NCI-H2227 (cell line): ENCODE data around the gene VSNL1.

Source experiments
- DNase-seq: peaks from one replicate; lab custom pipeline; 2025; ENCODE audit not compliant: unreplicated experiment; lab: John Stamatoyannopoulos, UW

Gene VSNL1

GRCh38 chr2:17643031-17643615 lies 102.6 kb downstream of the VSNL1 start:
- no peak for DNase-seq

- DNase-seq, result no peak
These were observed 104.7 kb downstream of the VSNL1 start for GRCh38 chr2:17644997-17645720.

- DNase-seq, result peak; percentile 69
These were observed 105.6 kb downstream of the VSNL1 start for GRCh38 chr2:17646081-17646554.

- DNase-seq, result no peak
These were observed 106.6 kb downstream of the VSNL1 start for GRCh38 chr2:17646838-17647701.

DNA sequence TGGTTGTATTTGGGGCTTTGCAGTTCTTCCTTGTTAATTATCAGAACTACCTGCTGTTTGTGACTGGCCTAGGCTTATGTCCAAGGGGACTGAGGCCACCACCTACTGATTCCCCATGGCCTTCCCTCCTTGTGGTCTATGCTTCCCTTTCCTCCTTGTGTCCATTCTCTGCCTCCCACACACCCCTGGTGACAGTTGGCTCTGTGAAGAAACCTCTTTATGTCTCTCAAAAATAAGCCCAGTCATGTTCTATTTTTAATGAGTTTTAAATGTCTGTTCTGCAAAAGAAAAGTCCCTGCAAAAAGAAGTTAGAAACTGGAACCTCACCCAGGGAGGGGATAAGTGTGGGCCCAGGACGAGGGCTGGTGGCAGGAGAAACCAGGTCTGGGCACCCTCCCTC lies 108.1 kb downstream of the VSNL1 start:
- DNase-seq, result no peak

GRCh38 chr2:17649026-17649425 lies 108.5 kb downstream of the VSNL1 start:
- no peak for DNase-seq

GRCh38 chr2:17652681-17653394 lies 112.3 kb downstream of the VSNL1 start:
- no peak for DNase-seq

DNA sequence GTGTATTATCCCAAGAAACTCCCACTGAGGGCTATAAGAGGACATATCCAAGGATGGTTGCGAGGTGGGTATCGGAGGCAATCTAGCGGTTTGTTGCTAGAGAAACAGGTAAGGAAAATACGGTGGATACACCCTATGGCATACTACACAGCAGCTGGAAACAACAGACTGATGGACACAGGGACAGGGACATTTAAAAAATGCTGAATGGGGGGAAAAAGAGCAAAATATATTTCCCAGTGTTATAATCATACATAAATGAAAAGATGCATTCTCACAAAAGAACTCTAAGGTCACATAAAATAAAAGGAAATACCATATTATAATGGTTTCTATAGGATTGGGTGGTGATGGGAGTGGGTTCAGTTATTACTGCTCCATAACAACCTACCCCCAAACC lies 117.3 kb downstream of the VSNL1 start:
- no peak for DNase-seq

GRCh38 chr2:17658251-17658843 lies 117.9 kb downstream of the VSNL1 start:
- DNase-seq, result no peak

GRCh38 chr2:17660219-17660618 lies 119.7 kb downstream of the VSNL1 start:
- no peak for DNase-seq

- no peak for DNase-seq
These were observed 121.0 kb downstream of the VSNL1 start for GRCh38 chr2:17661460-17661859.

GRCh38 chr2:17662723-17663122 lies 122.2 kb downstream of the VSNL1 start:
- no peak for DNase-seq

DNA sequence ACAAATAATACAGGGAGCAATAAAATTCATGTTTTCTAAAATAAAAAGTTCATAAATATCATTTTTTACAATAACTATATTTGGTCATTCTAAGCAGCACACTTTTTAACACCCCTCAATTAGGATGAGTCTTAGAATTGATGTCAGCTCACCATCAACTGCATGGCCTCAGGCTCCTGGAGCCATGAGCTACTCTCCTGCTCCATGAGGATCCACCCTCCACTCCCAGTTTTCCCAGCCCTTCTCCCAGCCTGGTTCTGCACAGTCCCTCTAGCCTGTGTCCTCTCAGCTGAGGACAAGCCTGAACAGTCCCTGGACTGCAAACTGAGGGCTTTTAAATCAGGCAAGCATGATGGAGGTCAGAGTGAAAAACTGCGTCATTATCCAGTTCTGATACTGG lies 124.0 kb downstream of the VSNL1 start:
- DNase-seq, result no peak

DNA sequence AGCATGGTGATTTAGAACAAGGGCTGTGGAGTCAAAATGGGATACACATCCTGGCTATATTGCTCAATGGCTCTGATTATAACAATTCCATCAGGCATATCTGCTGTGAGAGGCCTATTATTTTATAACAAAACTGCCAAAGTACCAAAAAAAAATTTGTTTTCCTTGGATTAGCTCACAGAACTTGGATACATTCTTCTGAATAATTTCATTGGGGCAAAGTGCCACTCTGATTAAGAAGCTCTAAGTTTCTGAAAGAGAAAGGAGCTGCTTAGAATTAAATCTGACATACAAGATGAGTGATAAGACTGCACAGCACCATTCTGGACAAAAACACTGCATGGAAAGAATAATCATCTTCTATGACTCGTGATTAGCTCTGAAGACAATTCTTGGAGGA lies 127.4 kb downstream of the VSNL1 start:
- DNase-seq, result no peak

- DNase-seq, result no peak
These were observed 132.3 kb downstream of the VSNL1 start for GRCh38 chr2:17672583-17673317.

DNA sequence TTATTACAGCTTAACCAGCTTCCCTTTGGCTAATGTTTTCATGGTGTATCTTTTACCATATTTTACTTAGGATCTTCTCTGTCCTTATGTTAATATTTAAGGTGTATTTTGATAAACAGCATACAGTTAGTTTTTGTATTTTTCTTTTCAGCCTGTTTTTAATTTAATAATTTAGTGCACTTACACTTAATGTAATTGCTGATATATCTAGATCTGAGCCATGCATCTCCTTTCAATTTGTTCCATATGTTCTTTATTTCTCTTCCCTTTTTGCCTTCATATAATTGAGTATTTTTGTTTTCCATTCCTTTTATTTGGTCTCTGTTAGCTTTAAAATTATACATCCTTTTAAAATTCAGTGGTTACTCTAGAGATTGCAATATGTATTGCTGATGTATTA lies 134.3 kb downstream of the VSNL1 start:
- no peak for DNase-seq

- DNase-seq, result no peak
These were observed 139.6 kb downstream of the VSNL1 start for GRCh38 chr2:17680119-17680518.

DNA sequence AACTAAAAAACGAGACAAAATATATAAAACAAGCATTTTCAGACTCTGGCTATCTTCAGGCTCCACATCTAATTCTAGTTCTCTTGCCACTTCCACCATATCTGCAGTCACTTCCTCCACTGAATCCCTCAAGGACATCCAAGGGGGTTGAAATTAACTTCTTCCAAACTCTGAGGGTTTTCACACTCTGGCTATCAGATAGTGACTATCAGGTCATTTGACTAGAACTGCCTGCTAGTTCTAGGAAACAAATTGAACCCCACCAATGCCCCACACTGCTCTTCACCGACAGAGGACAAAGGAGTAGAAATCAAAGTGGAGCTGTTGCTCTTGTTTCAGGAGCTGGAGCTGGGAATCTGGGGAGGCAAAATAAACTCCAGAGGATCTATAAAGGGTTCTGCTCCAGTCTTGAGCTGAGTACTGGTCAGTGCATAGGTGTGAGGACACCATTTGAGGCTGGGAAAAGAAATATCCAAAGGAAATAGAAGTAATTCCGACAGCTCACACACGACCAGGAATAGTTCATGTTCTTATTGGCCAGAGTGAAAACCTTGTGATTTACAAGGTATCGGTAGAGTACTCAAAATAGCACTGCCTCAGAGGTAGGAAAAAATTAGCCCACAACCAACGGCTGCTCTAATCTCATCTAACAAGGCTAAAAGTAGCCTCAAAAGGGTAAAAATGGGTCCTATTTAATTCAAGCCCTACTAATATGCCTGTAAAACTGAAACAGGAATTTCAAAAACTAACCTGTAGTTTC lies 141.8 kb downstream of the VSNL1 start:
- DNase-seq, result no peak

- no peak for DNase-seq
These were observed 143.5 kb downstream of the VSNL1 start for GRCh38 chr2:17683981-17684380.
